HG03097 (cell line): ENCODE data around the gene PRKAR2B.

ENCODE experiments used
- ATAC-seq: cut with Tn5 transposase; IDR thresholded peaks from one replicate; pipeline ENCODE4 v1.9.1; 2021; ENCODE audit not compliant: unreplicated experiment, low FRiP score

Gene PRKAR2B

GRCh38 chr7:107209565-107209964 lies 165.1 kb downstream of the PRKAR2B start:
- no peak for ATAC-seq

GRCh38 chr7:107210400-107210799 lies 165.9 kb downstream of the PRKAR2B start:
- no peak for ATAC-seq
